GM15510 (cell line): ENCODE measurements around the gene NAA10.

ENCODE experiments used
- POLR2A ChIP-seq: IDR thresholded peaks from 3 replicates; pipeline ENCODE4 v1.6.1; 2011; ENCODE audit warnings: borderline replicate concordance; ENCODE audit not compliant: insufficient read length; ENCODE audit errors: extremely low read depth

NAA10 gene

DNA sequence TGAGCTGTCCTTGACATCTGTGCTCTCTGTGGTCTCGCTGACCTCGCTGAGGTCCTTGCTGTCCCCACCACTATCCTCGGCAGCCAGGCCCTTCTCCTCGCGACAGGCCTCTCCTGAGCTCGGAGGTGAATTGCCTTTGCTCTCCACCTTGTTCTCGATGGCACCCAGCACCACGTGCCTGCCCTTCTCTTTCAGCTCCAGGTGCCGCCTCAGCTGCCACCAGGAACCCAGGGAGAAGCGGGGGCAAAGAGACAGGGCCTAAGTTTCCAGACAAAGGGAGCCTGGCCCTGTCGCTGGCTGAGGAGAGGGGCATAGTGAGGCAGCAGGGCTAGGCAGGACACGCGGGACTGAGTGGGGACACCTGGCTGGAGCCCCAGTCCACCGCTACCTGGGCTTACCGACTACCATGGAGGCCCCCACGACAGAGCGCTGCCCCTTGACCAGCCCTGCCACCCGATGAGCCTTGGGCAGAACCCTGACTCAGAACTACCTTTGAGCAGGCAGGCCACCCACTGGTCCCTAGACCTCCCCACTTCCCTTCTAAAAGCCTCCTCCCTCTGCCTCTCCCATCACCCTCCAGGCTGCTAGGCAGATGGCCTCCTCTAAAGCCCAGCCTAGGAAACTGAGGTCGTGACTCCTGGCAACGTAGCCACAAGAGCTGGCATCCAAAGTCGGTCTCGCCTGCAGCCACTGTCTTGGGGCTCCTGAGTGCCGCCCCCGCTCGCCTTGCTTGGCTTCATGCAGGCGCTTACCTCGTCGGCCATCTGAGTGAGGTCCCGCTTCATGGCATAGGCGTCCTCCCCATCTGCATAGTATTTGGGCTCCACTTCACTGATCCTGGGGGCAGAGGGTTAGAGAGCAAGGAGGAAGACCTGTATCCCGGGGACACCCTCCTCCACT, 4.6 kb downstream of the NAA10 start:
- TF ChIP-seq POLR2A = no peak

DNA sequence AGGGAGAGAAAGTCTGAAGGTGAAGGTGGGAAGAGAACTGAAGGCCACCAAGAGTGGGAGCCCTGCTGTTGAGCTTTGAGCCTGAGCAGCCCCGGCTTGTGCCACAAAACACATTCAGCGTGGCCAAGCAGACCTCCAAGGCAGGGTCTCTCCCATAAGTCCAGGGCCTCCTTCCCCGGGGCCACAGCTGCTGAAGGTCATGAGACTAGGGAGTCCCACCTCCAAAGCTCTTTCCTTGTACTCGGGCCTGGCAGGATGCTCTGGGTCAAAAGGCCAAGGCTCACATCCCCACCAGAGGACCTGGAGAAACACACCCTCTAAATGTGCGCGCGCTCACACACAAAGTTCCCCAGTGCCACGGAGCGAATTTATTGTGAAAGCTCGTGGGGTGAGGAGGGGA, 5.3 kb downstream of the NAA10 start:
- TF ChIP-seq POLR2A = no peak

DNA sequence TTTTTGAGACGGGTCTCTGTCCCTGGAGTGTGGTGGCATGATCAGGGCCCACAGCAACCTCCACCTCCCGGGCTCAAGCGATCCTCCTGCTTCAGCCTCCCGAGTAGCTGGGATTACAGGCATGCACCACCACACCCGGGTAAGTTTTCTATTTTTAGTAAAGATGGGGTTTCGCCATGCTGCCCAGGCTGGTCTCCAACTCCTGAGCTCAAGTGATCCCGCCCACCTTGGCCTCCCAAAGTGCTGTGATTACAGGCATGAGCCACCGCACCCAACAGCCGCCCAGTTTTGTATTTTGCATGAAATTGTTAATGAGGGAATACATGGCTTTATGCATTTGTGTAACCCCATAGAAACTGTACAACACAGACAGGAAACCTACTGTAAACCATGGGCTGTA, 6.0 kb downstream of the NAA10 start:
- TF ChIP-seq POLR2A = no peak

DNA sequence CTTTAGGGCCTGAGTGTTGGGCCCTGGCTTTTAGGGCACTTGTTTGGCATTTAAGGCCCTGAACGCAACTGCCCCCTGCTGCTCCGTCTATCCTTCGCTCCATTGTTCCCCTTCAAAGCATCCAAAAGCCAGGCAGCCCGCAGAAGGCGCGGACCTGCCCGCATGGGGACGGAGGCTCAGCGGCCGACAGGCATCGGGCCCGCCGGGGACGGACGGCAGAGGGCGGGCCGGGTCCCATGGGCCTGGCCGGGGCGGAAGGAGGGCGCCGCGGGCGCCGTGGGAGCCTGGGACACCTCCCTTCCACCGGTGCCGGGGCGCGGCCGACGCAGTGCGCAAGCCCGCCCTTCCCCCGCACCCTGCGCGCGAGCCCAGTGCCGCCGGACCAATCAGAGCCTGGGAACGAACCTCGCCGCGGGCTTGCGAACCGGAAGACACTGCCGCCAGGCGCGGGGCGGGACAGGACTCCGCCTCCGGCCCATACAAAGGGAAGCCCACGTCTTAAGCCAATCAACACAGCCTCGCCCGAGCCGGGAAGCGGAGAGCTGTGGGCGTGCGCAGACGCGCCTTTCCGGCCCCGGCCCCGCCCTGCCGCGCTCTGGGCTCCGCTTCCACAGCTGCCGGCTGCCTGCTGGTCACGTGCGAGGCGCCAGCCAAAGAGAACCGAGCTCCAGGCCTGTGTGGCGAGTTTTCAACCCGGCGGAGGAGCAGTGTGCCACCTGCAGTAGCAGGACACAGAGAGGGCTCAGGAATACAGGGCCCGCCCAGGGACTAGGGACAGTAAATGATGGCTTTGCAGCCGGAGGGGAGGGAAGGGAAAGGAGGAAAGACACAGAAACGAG, 6.7 kb downstream of the NAA10 start:
- TF ChIP-seq POLR2A = peak; percentile 69

DNA sequence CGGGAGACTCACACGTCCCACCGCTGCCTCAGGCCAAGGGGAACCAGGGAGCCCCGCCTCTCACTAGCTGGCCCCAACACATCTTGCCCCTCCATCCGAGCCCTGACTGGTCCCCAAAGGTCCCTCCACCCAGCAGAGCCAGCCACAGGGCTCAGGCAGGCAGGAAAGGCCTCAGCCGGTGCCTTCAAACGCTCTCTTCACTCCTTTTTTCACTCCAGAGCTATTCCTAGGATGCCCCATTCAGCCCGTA, 7.2 kb downstream of the NAA10 start:
- no peak for TF ChIP-seq POLR2A

DNA sequence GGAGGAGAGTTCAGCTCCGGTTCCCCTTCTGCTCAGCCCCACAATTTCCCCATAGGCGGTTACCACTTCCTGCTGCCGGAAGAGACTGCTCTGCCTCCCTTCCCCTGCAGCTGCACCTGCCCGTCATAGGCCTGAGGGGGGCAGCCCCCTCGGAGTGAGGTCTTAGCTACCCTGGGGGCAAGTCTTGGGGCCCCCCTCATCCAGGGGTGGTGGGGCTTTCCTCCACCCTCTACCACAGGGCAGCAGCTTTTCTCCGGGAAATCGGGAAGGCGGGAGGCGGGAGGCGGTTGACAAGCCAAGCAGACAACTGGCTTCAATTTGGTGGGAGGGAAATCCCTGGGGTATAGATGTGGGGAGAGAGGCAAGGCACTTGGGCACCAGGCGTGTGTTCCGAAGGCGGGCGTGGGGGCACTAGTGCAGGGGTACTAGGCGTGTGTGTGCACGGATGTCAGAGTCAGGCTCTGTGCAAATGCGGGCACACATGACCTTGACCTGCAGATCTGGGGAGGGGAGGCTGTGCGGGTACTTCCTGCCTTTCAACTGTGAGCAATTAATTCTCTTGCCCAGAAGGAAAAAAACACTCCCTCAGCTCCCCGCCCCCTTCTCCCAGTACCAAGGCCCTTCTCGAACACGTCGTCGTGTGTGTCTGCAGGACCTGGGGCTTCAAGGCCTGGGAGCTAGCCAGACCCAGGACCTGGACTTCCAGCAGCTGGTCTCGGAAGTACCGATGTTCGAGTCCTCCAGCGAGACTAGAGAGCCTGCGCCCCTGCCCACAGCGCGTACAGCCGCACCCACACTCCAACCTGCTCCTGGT, 7.8 kb downstream of the NAA10 start:
- peak; percentile 53 for TF ChIP-seq POLR2A

DNA sequence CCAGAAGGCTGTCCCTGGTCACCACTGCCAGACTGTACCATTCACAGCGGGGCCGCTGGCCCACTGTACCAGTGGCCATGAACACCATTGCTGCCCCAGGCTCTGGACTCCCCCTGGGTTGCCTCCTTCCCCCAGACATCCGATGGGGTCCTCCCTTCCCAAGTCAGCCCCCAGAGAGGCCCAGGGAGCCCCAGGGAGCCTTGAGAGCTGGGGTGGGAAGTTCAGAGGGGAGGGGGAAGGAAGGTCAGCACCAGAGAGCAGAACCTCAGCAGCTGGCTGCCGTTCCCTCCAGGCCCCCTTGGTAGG, 8.3 kb downstream of the NAA10 start:
- no peak for TF ChIP-seq POLR2A

DNA sequence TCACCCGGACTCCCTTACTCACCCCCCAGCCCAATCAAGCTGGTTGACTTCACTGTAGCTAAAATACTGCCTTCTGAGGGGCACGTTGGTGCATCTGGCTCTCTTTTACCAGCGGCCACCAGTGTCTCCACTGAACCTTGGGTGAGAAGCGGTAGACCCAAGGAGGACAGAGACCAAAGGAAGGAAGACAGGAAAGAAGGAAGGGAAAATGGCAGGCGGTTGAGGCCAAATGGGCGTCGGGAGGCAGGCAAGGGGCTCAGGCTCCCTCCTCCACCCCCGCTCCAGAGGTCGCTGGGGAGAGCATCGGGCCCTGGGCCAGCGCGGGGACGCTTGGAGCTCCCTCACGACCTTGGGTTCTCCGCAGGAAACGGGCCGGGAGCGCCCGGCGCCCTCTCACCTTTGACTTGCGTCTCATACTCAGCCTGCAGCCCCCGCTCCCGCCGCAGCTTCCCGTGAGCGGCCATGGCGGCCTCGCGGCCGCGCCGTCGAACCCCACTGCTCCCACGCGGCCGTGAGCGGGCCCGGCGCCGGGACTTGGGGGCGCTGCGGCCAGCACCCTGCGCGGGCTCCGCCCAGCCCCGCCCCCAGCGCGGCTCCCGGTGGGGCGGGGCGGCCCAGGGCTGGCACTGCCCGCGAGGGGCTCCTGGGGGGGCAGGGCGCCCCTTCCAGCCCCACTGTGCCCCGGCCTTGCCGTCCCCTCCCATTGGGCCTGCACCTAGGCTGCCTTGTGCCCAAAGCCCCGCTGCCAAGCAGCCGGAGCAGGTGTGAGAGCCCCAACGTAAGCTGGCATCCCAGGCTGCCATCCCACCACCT, 8.9 kb downstream of the NAA10 start, which contains the start of gene ARHGAP4:
Gene ARHGAP4, minus strand, starts transcription at position 526 of the 813 bp plus-strand sequence. Its CDS starts 62 bp downstream, at position 464.
- peak; percentile 57 for TF ChIP-seq POLR2A

DNA sequence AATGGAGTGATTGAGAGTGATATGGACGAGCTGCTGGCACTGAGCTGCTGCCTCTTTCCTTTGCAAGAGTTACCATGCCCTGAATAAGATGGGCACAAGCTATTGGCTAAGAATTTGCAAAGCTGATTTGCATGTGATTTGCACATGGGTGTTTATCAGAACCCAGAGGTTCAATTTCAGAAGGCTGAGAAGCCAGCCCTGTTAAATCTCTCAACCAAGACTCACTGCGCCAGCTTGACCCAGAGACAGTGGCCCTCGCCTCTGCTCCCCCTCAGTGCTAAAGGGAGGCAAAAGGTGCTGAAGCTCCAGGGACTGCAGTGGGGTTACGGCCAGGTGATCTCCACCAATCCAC, 9.5 kb downstream of the NAA10 start:
- peak; percentile 94 for TF ChIP-seq POLR2A

DNA sequence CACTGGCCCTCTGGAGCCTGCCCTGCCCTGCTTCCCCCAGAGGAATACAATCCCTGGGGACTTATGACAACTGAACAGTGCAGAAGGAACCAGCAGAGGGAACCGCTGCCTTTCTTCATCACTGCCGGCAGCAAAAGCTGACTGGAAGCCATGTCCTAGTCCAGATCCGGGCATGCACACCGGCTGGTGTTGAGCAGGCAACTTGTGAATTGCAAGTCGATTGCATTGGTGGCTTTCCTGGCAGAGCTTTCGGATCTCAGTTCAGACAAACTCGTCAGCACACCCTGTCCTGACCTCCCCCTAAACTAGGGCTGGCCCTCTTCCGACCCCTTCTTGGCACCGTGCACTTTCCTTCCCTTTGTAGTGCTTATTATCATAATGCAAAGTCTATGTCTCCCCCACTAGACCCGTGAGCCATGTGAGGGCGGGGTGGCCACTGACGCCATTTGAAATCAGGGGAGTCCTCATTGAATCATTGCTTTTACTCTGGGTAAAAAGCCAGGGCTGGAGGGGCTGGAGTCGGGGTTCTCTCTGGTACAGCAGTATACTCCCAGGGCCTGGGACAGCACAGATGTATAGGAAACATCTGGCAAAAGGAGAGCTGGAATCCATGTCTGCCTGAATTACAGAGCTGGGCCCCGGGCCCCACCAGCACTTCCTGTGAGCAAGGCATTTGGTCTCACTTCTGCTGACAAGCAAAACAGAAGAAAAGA, 10.5 kb downstream of the NAA10 start:
- no peak for TF ChIP-seq POLR2A

DNA sequence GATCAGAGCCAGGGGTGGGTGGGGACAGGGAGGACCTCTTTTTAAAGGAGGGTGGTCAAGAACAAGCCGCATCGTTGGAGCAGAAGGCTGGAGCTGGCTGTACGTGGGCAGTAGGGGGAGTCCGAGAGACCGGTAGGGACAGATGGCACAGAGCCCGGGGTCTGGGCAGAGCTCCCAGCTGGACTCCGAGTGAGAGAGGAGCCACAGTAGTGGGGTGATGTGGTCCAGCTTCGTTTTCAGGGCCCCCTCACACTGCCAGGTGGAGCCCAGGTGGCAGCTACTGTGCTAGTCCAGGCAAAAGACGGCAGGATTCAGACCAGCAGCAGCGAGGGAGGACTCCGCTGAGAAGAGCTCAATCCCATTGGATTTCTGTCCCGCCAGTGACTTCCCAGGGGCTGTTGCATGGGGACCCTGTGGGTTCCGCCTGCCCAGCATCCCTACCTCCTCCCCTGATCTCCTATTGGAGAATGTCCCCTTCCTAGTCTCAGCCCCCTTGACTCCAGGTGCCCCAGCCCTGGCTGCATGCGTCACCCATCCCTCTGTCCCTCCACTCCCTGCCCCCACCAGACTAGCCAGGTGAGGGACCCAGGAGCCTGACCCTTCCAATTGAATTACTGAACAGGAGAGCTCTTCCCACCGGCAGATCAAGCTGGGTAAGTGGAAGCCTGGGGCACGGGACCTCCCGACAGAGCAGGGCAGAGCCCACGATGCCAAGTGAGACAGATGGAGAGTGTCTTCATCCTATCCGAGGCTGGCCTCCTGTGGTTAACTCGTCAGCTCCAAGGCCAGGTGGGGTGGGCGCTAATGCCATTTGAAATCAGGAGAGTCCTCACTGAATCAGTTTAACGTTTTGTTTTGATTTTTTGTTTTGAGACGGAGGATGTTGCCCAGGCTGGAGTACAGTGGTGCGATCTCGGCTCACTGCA, 11.6 kb downstream of the NAA10 start:
- TF ChIP-seq POLR2A = no peak

DNA sequence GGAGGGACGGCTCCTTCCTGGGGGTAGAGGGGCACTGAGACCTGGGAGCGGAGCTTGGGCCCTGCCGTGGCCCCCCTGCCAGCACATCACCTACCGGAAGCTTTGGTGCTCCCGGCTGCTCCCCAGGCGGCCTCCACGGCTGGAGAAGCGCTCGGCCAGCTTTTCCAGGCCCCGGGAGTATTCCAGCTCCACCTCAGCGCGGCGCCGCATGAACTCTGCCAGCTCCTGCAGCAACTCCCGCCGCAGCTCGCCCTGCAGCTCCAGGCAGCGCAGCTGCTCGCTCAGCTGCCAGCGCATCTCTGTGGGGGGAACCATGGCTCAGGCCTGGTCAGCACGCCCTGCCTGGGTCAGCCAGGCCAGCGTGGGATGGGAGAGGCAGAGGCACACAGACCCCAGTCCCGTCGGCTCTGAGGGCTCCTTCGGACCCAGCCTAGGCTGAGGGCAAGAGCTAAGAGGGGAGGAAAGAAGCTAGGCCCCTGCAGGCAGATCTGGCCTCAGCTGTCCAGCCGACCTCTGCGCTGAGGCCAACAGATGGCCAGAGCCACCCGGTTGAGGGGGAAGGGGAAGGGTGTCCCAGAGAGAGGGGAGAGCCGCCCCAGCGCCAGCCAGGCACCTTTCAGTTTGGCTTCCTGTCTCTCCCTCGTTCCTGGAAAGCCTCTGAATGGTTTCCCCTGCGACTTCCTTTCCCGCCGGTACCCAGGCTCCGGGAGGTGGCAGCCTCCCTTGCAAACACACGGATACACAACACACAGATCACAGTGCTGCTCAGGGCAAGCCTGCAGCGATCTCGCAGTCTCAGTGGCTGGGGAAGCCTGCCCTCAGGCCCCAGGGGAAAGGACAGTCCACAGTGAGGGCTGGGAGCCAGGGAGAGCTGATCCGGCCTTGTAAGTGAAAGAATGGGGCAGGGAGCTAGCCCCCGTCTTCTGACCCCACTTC, 13.1 kb downstream of the NAA10 start:
- TF ChIP-seq POLR2A = no peak
